ENCODE data around the gene PGBD2.
"Not testable (repeated sequence)": the region's sequence is repeated elsewhere in the genome, so short reads cannot be mapped to it uniquely, and the experiment has no call there.

The PGBD2 gene

DNA sequence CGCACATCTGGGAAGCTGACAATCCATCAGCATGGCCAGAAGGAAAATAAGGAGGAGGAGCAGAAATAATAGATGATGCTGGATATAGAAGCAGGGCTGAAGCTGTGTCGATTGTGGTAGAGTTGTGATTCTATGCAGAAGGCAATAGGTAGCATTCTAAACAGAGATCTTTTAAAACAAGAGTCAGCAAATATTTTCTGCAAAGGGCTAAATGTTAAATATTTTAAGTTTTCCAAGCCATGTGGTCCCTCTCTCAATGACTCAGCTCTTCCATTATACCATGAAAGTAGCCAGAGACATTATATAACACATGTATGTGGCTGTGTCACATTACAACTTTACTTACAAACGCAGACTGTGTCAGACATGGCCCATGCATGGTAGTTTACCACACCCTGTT is 21.2 kb downstream of the PGBD2 start:
- DNase-seq = not testable (repeated sequence)

DNA sequence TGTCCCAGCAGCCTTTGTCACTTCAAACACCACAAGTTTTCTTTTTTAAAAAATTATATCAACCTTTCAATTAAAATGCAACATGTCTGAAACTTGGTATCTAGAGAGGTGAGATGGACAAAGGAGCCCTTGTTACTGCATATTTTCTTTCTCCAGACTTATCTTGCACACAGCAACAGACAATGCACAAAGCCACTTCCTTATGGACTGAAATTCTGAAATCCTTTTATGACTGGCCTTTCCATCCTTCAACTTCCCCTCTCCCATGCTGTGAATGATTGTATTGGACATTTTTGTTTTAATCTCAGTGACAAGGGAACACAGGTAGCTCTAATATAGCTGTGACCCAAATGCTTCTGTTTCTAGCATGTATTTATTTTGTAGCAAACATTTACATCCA is 22.1 kb downstream of the PGBD2 start:
- not testable (repeated sequence) for DNase-seq

DNA sequence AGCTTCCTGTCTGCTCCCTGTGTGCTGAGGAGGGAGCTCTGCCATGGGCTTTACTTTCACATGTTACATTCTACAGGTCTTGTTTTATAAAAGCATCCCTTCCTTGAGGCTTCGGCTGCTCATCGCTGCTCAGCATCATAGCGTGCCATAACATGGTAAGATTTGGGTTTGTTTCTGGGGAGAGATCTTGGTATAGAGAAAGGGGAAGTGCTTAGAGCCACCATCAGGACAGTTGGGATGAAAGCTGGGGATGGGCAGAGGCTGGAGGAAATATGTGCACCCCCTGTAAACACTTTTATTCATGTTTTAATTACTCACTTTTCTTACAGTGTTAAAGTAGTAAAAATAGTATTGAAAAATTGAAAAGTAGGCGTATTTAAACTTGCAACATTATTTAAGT is 24.0 kb downstream of the PGBD2 start:
- not testable (repeated sequence) for DNase-seq

DNA sequence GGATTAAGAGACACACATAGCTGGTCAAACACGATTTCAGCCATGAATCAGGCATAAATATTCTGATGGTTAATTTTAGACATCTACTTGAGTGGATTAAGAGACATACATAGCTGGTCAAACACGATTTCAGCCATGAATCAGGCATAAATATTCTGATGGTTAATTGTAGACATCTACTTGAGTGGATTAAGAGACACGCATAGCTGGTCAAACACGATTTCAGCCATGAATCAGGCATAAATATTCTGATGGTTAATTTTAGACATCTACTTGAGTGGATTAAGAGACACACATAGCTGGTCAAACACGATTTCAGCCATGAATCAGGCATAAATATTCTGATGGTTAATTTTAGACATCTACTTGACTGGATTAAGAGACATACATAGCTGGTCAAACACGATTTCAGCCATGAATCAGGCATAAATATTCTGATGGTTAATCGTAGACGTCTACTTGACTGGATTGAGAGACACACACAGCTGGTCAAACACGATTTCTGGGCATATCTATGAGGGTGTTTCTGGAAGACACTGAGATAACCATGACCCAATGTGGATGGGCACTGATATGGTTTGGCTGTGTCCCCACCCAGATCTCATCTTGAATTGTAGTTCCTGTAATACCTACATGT is 32.3 kb downstream of the PGBD2 start:
- DNase-seq = not testable (repeated sequence)

DNA sequence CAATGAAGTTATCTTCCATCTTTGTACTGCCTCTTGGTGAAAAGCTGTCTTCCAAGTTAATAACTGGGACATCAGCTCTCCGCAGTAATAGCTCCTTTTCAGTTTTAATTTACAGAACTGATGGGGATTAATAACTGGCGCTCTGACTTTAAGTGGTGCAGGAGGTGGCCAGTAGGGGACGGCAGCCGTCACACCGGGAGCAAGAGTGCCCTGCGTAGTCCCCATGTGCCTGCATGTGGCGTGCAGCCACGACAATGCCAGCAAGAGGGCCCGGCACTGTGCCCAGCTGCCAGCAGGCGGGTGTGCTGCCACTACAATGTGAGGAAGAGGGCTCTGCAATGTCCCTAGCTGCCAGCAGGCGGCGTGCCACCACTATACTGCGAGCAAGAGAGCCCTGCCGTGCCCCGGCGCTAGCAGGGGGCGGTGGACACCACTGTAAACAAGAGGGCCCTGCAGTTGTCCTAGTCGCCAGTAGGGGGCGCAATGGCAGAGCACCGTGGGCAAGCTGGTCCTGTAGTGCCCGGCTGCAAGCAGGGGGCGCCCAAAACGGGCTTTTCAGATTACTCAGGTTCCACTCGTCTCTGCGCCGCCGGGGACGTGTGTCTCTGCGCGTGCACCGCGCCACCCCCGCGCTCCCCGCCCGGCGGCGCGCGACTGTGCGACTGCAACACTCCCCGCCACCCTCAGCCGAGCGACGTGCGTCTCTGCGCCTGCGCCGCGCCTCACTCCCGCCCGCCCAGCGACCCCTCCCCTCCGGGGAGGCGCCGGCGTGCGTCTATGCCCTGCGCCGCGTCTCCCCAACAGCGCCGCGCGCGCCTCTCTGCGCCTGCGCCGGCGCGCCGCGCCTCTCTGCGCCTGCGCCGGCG is 38.3 kb downstream of the PGBD2 start:
- not testable (repeated sequence) for DNase-seq

DNA sequence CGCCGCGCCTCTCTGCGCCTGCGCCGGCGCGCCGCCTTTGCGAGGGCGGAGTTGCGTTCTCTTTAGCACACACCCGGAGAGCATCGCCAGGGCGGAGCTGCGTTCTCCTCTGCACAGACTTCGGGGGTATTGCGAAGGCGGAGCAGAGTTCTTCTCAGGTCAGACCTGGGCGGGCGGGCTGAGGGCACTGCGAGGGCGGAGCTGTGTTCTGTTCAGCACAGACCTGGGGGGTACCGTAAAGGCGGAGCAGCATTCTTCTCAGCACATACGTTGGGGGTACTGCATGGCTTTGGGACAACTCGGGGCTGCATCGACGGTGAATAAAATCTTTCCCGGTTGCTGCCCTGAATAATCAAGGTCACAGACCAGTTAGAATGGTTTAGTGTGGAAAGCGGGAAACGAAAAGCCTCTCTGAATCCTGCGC is 39.0 kb downstream of the PGBD2 start:
- DNase-seq = not testable (repeated sequence)

DNA sequence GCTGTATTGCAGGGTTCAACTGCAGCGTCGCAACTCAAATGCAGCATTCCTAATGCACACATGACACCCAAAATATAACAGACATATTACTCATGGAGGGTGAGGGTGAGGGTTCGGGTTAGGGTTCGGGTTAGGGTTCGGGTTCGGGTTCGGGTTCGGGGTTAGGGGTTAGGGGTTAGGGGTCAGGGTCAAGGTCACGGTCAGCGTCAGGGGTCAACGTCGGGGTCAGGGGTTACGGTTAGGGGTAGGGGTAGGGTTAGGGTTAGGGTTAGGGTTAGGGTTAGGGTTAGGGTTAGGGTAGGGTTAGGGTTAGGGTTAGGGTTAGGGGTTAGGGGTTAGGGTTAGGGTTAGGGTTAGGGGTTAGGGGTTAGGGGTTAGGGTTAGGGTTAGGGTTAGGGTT is 39.4 kb downstream of the PGBD2 start:
- not testable (repeated sequence) for DNase-seq

DNA sequence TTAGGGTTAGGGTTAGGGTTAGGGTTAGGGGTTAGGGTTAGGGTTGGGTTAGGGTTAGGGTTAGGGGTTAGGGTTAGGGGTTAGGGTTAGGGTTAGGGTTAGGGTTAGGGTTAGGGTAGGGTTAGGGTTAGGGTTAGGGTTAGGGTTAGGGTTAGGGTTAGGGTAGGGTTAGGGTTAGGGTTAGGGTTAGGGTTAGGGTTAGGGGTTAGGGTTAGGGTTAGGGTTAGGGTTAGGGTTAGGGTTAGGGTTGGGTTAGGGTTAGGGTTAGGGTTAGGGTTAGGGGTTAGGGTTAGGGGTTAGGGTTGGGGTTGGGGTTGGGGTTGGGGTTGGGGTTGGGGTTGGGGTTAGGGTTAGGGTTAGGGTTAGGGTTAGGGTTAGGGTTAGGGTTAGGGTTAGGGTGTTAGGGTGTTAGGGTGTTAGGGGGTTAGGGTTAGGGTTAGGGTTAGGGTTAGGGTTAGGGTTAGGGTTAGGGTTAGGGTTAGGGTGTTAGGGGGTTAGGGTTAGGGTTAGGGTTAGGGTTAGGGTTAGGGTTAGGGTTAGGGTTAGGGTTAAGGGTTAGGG is 39.9 kb downstream of the PGBD2 start:
- not testable (repeated sequence) for DNase-seq
